Right kidney (tissue), 1 donor: ENCODE measurements around the gene RAB3IP.
"Not testable (repeated sequence)": the region's sequence is repeated elsewhere in the genome, so short reads cannot be mapped to it uniquely, and the experiment has no call there.

Experiments
- DNase-seq: peaks from one replicate; pipeline ENCODE4 v3.0.0-alpha.2; 2016

Gene RAB3IP

DNA sequence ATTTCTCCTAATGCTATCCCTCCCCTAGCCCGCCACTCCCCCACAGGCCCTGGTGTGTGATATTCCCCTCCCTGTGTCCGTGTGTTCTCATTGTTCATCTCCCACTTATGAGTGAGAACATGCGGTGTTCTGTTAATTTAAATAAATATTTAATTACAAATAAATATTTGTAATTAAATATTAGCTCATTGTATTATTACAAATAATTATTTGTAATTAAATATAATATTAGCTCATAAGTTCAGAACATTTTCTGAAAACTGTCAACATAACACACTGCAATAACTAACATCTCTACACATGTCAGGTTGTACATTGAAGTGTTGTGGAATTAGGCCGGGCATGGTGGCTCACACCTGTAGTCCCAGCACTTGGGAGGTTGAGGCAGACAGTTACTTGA lies 5.4 kb downstream of the RAB3IP start:
- DNase-seq = no peak

DNA sequence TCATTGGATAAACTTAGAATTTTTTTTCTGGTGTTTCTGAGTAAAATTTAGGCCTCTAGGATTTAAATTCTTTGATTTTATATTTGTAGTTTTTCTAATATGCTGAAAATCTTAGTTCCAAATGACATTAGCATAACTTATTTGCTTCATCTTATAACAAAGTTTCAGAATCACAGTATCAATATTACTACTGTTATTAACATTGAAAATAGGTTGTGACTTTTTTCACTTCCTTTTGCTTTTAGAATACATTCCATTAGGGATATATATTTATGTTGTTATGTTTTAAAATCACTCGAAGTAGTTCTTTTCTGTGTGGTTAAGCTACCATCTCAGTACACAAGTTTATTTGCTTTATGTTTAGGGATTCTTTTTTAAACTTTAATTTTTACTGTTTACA lies 12.8 kb downstream of the RAB3IP start:
- DNase-seq = no peak

DNA sequence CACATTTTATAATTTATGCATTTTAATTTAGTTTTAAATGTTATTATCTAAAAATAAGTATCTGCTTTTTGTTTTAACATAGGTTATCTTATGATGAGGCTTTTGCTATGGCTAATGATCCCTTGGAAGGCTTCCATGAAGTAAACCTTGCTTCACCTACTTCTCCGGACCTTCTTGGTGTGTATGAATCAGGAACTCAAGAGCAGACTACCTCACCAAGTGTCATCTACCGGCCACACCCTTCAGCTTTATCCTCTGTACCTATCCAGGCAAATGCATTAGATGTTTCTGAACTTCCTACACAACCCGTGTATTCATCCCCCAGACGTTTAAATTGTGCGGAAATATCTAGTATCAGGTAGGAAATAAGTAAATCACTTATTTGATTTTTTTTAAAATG lies 16.6 kb downstream of the RAB3IP start:
- DNase-seq = no peak

DNA sequence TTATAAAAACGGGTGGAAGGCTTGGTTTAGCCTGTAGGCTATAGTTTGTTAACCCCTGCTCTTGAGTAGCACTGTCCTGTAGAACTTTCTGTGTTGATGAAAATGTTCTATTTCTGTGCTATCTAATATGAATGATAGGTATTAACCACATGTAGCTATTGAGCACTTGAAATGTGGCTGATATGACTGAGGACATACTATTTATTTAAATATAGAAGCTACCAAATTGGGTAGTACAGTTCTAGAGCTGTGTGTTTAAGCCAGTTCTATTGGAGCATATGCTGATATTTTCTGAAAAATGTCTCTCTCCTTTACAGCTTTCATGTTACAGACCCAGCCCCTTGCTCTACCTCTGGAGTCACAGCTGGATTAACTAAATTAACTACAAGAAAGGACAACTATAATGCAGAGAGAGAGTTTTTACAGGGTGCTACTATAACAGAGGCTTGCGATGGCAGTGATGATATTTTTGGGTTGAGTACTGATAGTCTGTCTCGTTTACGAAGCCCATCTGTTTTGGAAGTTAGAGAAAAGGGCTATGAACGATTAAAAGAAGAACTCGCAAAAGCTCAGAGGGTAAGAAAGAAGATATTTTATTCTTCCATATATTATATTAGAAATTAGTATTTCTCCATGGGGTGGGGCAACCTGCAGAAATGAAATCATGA lies 17.6 kb downstream of the RAB3IP start:
- no peak for DNase-seq

DNA sequence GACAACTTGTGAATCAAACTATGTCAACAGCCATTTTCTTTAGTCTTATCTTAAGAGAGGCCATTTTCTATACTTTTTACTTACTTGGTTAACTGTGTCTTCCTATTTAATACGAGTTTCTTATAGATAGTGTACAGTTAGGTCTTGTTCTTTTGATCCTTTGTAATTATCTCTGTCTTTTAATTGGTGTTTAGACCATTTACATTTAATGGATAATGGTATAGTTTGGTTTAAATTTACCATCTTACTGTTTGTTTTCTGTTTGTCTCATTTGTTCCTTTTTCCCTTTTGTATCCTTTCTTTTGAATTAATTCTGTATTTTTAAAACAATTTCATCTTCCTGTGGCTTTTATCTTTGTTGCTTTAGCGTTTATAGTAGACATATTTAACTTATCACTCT lies 19.4 kb downstream of the RAB3IP start:
- DNase-seq = no peak

DNA sequence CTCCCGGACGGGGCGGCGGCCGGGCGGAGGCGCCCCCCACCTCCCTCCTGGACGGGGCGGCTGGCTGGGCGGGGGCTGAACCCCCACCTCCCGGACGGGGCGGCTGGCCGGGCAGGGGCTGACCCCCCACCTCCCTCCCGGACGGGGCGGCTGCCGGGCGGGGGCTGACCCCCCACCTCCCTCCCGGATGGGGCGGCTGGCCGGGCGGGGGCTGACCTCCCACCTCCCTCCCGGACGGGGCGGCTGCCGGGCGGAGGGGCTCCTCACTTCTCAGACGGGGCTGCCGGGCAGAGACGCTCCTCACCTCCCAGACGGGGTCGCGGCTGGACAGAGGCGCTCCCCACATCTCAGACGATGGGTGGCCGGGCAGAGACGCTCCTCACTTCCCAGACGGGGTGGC lies 20.9 kb downstream of the RAB3IP start:
- not testable (repeated sequence) for DNase-seq

DNA sequence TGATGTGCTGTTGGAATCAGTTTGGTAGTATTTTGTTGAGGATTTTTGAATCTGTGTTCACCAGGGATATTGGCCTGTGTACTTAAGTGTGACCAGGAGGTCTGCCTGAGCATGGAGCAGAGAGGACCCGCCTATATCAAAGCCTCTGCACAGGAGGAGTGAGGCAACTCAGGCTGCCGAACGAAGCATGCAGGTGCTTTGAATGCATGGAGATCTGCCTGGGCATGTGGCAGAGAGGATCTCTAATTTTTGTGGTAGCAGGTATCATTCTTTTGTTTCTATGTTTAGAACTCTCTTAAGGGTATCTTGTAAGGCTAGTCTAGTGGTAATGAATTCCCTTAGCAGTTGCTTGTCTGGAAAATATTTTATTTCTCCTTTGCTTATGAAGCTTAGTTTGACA lies 26.9 kb downstream of the RAB3IP start:
- no peak for DNase-seq

DNA sequence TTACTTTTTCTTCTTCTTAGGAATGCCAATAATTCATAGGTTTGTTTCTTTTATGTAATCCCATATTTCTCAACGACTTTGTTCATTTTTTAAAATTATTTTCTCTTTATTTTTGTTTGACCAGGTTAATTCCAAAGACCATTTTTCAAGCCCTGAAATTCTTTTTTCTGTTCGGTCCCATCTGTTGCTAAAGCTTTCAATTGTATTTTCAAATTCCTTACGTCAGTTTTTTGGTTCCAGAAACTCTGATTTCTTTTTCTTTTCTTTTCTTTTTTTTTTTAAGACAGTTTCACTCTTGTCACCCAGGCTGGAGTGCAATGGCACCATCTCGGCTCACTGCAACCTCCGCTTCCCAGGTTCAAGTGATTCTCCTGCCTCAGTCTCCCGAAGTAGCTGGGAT lies 27.6 kb downstream of the RAB3IP start:
- DNase-seq = no peak

DNA sequence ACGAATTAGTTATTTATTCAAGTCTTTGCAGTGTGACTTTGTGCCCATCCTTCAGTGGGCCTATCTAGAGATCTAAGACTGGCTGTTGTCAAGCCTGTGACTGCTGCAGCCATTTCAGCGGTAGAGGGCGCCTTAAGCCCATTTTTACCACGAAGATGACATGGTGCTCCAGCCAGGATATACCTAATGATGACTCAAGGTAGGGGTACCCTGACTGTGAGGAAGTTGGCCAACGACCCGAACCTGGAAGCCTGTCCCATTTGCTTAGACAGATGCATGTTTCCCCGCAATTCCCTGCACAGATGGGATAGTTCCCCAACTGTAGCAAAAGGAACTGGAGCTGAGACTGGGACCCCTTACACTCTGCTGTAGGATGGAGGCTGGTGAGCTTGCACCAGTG lies 41.3 kb downstream of the RAB3IP start:
- no peak for DNase-seq

DNA sequence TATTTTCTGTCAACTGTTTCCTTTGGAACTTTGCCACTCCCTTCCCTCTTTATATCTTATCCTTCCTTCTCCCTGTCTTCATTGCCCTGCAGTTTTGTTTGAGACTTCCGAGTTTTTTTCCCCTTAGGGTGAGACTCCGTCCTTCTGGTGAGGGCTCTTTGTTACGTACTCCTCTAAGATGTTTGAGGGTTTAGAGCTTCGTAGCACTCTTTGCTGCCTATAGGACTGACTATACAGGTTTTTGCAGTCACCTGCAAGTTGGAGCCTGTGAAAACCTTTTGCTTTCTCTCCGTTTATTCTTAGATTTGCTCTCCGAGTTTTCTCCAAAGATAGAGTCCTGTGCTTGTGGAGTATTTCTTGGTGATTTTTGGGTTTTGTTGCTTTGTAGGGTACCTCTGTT lies 44.7 kb downstream of the RAB3IP start:
- no peak for DNase-seq

DNA sequence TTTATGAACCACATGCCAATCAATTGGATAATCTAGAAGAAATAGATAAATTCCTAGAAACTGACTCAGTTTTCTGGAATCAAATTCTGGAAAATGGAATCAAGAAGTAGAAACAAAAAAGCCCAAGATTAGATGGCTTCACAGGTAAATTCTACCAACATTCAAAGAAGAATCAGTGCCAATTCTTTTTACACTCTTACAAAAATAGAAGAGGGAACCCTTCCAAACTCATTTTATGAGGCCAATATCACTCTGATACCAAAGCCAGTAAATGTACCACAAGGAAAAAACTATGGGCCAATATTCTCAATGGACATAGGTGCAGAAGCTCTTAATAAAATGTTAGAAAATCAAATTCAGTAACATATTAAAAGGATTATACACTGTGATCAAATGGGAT lies 50.7 kb downstream of the RAB3IP start:
- DNase-seq = no peak

DNA sequence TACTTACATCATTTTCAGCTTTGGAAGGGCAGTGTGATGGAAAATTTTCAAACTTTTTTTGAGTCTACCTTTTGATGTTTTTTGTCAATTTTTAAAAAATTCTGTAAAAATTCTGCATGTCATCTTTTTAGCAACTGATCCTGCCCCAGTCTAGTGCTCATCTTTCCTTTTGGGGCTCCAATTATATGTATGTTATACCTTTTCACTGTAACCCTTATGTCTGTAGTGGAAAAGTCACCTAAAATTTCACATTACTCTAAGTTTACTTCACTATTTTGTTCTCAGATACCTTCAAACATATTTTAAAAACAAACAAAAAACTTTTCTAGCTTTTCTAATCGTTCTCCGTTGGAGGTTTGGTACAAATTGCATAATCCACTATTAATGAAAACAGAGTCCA lies 53.9 kb downstream of the RAB3IP start:
- no peak for DNase-seq

DNA sequence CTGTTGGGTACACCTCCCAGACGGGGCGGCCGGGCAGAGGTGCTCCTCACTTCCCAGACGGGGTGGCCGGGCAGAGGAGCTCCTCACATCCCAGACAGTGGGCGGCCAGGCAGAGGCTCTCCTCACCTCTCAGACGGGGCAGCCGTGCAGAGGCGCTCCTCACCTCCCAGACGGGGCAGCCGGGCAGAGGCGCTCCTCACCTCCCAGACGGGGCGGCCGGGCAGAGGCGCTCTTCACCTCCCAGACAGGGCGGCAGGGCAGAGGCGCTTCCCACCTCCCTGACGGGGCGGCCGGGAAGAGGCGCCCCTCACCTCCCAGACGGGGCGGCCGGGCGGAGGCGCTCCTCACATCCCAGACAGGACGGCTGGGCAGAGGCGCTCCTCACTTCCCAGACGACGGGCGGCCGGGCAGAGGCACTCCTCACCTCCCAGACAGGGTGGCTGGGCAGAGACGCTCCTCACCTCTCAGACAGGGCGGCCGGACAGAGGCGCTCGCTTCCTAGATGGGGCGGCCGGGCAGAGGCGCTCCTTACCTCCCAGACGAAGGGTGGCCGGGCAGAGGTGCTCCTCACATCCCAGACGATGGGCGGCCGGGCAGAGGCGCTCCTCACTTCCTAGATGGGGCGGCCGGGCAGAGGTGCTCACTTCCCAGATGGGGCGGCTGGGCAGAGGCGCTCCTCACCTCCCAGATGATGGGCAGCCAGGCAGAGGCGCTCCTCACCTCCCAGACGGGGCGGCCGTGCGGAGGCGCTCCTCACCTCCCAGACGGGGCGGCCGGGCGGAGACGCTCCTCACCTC lies 68.6 kb downstream of the RAB3IP start:
- DNase-seq = not testable (repeated sequence)

DNA sequence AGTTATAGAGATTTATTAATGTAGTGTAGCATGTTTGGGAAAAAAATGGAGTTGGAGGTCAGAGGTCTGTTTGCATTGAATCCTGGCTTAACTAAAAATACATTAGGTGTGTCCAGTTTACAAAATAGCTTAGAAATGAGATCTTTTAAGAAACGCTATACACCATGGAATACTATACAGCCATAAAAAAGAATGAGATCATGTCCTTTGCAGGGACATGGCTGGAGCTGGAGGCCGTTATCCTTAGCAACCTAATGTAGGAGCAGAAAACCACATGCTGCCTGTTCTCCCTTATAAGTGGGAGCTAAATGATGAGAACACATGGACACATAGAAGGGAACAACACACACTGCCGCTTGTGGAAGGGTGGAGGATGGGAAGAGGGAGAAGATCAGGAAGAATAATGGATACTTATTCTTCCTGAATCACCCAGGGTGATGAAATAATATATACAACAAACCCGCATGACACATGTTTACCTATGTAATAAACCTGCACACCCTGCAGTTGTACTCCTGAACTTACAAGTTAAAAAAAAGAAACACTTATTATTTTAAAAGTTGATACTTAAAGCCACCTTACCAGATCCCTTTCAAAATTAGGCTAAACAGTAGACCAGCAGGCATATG lies 72.3 kb downstream of the RAB3IP start:
- DNase-seq = no peak

DNA sequence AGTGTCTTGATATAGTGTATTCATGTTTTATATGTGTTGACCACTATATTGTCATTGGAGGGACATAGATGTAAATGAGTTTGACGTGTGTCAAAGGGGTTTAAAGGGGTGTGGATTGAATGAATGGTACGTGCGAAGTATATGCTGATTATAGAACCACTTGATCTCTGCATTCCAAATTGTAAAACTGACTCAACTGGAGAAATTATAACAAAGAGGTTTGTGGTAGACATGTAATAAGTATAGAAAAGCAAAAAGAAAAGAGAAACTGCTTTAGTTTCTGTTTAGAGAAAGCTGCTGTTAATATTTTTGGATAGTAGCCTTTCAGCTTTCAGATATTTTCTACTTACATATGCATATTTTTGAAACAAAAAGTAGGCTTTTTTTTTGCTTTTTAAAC lies 77.4 kb downstream of the RAB3IP start:
- DNase-seq = no peak

DNA sequence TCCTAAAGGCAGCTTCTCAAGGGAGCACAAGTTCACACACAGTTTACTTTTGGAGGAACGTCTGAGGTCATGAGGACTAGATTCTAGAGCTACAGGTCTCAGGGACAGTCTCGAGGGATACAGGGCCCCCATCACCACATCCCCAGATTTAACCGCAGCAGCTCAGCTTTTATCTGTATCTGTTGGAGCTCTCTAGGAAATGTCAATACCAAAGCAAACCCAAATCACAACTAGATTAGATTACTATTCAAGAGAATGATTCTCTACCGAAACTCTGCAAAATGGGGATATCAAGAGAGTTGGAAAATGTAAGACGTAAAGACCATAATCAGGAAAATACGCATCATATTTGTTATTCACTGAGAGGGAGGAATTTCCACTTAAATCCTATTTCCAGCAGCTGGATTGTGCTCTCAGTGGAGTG lies 82.4 kb downstream of the RAB3IP start:
- no peak for DNase-seq

DNA sequence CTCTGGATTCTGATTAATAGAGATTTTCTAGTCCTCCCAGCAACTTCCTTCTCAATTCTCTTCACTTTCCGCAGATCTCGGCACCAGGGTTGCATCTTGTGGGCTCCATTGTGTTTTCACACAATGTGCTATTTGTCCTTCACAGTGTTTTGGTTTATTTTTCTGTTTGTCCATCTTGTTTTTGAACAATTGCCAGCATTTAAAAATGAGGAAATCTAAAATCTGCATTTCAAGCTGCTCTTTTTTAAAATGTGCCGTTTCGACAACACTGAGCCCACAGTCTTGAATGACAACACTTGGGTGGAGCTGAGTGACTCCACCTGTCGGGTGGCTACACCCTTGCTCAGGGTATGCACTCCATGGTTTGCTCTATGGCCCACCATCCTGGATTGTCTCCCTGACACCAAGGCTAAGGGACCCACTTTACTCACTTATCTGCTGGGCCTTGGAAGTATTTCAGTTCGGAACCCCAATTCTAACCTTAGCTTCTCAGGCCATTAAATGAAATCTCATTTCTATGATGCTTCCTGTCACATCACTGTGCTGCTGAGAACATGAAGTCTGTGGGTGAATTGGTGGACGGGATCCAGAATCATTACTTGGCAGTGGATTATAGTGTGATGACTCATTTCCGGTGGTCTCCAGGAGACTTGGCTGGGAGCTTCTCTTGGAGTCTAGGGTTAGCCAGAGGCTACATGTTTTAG lies 82.9 kb downstream of the RAB3IP start:
- no peak for DNase-seq

DNA sequence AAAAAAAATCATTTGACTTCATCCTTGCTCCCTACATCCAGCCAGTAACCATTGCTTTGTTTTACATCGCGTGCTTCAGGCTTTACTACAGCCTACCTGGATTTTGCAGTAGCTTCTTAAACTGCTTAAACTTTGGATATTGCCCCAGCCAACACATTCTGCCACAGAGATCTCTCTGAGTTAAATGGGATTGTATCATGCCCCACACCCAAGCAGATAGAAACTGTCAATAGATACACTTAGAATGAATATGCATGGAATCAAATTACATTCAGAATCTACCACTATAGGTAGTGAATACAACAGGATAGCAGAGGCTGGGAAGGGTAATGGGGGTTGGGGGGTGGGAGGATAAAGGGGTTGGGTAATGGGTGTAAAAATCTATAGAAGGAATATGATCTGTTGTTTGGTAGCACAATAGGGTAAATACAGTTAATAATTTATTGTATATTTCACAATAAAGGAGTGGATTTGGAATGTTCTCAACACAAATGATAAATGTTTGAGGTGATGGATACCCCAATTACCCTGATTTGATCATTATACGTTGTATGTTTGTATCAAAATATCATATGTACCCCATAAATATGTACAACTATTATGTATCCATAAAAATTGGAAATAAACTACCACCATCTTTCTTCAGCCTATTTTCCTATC lies 83.7 kb downstream of the RAB3IP start:
- no peak for DNase-seq

DNA sequence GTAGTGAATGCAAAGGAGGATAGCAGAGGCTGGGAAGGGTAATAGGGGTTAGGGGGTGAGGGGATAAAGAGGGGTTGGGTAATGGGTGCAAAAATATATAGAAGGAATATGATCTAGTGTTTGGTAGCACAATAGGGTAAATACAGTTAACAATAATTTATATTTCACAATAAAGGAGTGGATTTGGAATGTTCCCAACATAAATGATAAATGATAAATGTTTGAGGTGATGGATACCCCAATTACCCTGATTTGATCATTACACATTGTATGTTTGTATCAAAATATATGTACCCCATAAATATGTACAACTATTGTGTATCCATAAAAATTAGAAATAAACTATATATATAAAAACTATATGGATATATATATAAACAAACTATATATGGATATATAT lies 85.4 kb downstream of the RAB3IP start:
- DNase-seq = no peak

DNA sequence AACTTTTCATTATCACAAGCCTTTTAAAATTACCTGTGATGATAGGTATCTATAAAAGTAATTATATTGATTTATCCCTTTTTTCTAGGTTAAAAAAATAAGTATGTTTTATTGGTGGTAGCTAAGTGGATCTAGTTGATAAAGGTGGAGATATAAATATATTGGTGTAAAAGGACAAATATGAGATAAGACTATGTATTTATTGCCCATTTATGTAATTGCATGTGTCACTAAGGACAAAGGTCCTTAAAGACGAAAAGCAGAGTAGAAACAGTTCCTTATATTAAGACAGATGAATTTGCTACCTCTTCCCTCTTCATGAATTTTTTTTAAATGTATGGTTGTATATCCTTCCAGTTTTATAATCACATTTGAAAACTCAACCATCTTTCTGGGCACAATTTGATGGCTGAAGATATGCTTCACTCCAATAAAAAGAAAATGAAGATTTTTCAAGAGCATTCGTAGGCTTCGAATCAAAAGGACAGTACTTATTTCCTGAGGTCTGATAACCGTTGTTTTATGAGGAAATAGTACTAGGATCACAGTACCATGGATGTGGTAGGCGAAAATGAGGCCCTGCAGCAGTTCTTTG lies 86.4 kb downstream of the RAB3IP start, which contains the start of gene MYRFL:
MYRFL (plus strand) TSS at position 262 of the 595 bp plus-strand sequence; CDS start at position 553, 291 bp downstream.
- DNase-seq = no peak

DNA sequence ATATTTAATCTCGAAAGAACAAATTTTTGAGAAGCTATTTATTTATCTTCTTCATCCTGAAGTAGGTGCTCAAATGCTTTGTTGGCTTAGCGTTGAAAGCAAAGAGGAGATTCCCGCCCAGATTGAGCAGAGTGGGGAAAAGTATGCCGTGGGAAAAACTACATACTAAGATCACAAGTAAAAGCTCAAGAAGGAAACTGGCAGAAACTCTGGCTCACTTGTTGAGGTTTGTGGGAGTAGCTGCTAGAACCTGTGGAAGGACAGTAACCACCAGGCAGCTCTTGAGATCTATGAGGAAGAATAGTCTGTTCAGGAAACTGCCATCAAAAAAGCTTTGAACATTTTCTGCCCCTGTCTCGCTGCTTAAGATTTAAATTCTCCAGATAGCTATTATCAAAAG lies 90.2 kb downstream of the RAB3IP start:
- DNase-seq = no peak

DNA sequence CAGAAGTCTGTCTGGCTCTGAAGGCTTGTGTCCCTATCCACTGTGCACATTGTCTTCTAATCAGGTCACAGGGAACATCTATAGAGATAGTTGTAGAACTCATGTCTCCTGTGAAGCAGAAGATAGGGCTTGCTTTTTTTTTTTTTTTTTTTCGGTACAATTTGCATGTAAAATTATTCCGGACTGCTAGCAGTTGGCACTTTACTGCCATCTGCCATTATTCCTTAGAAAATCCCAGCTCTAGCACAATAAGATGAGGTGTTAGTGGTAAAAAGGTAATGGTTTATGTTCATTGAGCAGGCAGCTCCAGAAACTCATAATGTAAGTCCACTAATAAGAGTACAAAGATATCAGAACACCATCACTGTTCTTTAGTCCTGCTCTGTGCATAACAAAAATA lies 95.0 kb downstream of the RAB3IP start:
- no peak for DNase-seq
